GM23248 (cell line): ENCODE measurements around the gene ITGA11. TPM values are rescaled to one million over a fixed set of nuclear protein-coding genes. Genes with fewer than 3 reads are reported as not detected.

Experiments
- DNase-seq: peaks from one replicate; pipeline ENCODE4 v3.0.0-alpha.2; 2015
- H2AFZ ChIP-seq: fragments of 200-600 bp; sonication (generic); 2 replicates; pipeline ENCODE4 v1.6.1; 2016; ENCODE audit warnings: antibody characterized with exemption
- H3F3A ChIP-seq: fragments of 200-600 bp; sonication (generic); 2 replicates; pipeline ENCODE4 v1.6.1; 2016; ENCODE audit warnings: mild to moderate bottlenecking, antibody characterized with exemption, mixed run types; ENCODE audit not compliant: insufficient read depth
- H3K27ac ChIP-seq: fragments of 200-600 bp; sonication (generic); 2 replicates; pipeline ENCODE4 v1.5.1; 2016; ENCODE audit warnings: mild to moderate bottlenecking
- H3K27me3 ChIP-seq: fragments of 200-600 bp; sonication (generic); replicated peaks from 2 replicates; pipeline ENCODE4 v1.6.1; 2016; ENCODE audit warnings: mild to moderate bottlenecking; ENCODE audit not compliant: insufficient read depth
- H3K36me3 ChIP-seq: fragments of 200-600 bp; sonication (generic); 2 replicates; pipeline ENCODE4 v1.6.1; 2016; ENCODE audit warnings: low read depth, mild to moderate bottlenecking
- H3K4me1 ChIP-seq: fragments of 200-600 bp; sonication (generic); 2 replicates; pipeline ENCODE4 v1.6.1; 2016; ENCODE audit warnings: mild to moderate bottlenecking; ENCODE audit not compliant: insufficient read depth
- H3K4me2 ChIP-seq: fragments of 200-600 bp; sonication (generic); one replicate; pipeline ENCODE4 v1.6.1; 2016; ENCODE audit warnings: mild to moderate bottlenecking; ENCODE audit not compliant: unreplicated experiment
- H3K4me3 ChIP-seq: fragments of 200-600 bp; sonication (generic); 2 replicates; pipeline ENCODE4 v1.5.1; 2016; ENCODE audit warnings: mild to moderate bottlenecking
- H3K79me2 ChIP-seq: fragments of 200-600 bp; sonication (generic); 2 replicates; pipeline ENCODE4 v1.6.1; 2016; ENCODE audit warnings: mild to moderate bottlenecking; ENCODE audit not compliant: insufficient read depth
- H3K9ac ChIP-seq: fragments of 200-600 bp; sonication (generic); 2 replicates; pipeline ENCODE4 v1.6.1; 2016; ENCODE audit warnings: mild to moderate bottlenecking
- H3K9me2 ChIP-seq: fragments of 200-600 bp; sonication (generic); 2 replicates; pipeline ENCODE4 v1.6.1; 2016; ENCODE audit warnings: mixed run types, mild to moderate bottlenecking, moderate library complexity; ENCODE audit not compliant: insufficient read depth
- H3K9me3 ChIP-seq: fragments of 200-600 bp; sonication (generic); one replicate; pipeline ENCODE4 v1.6.1; 2017; ENCODE audit warnings: low read depth
- H4K20me1 ChIP-seq: fragments of 200-600 bp; sonication (generic); 2 replicates; pipeline ENCODE4 v1.6.0; 2016; ENCODE audit not compliant: insufficient read depth
- EZH2 ChIP-seq: fragments of 200-600 bp; sonication (generic); IDR thresholded peaks from 2 replicates; pipeline ENCODE4 v1.6.1; 2018; ENCODE audit warnings: antibody characterized with exemption, mild to moderate bottlenecking; ENCODE audit not compliant: insufficient read depth, poor library complexity, severe bottlenecking
- EZH2phosphoT487 ChIP-seq: fragments of 200-600 bp; sonication (generic); IDR thresholded peaks from 2 replicates; pipeline ENCODE4 v1.6.1; 2018; ENCODE audit warnings: antibody characterized with exemption, moderate library complexity, mild to moderate bottlenecking, low read depth; ENCODE audit not compliant: insufficient read depth
- WGBS, 2 experiments: methylation state at CpG; one replicate each; pipeline ENCODE4 v1.1.6; 2015 to 2017; ENCODE audit warnings: low lambda C conversion rate in 2 of 2, low coverage in 1 of 2; ENCODE audit errors: missing lambda C conversion rate in 2 of 2; 5-methylcytosine and 5-hydroxymethylcytosine counted together
- in situ Hi-C: fragments of 300-500 bp; cut with MboI; formaldehyde crosslinking; loops from 2 replicates; pipeline ENCODE4 v1.15.0; 2020
- polyA plus RNA-seq: library from polyadenylated mRNA; unstranded; fragments of >200 nt; fragmentation: Nextera tagmentation; extraction: Ambion mirVana; gene quantifications from 2 replicates; pipeline ENCODE4 v1.2.1, GENCODE V29; 2016
- total RNA-seq: library from RNA; depleted of rRNA; stranded (reverse); fragments of >200 nt; shearing (Covaris generic); gene quantifications from 2 replicates; pipeline ENCODE4 v1.2.3, GENCODE V29; 2014

The ITGA11 gene
- total and polyA plus RNA-seq, 2 experiments from 2014 or later, result 312 to 352 TPM

GRCh38 chr15:68284616-68285258 lies 147.2 kb downstream of the ITGA11 start:
- no peak overlapping the region for H3K4me3 ChIP-seq
- in situ Hi-C loops, result no loop called here
- H3K9me3 ChIP-seq, result no peaks in the 10 kb centered on the region
- no peak overlapping the region for H3K4me2 ChIP-seq
- TF ChIP-seq EZH2phosphoT487 (no peak), EZH2 (no peak)
- no peak overlapping the region for H3K27ac ChIP-seq
- H2AFZ ChIP-seq, result no peak overlapping the region
- peaks cover 72% of the 10 kb centered on the region for H3F3A ChIP-seq
- H3K9ac ChIP-seq, result no peak overlapping the region
- WGBS, 2 experiments, result 96 to 99% methylated on average over 7 of the region's 7 CpGs
- H4K20me1 ChIP-seq, result peaks cover 32% of the 10 kb centered on the region; the same call in 1 of the 2 replicates
- no peaks in the 10 kb centered on the region for H3K9me2 ChIP-seq
- H3K4me1 ChIP-seq, result peaks cover 36% of the 10 kb centered on the region
- peaks cover 100% of the 10 kb centered on the region for H3K79me2 ChIP-seq
- no peaks in the 10 kb centered on the region for H3K27me3 ChIP-seq
- H3K36me3 ChIP-seq, result peaks cover 12% of the 10 kb centered on the region; the same call in 1 of the 2 replicates
- no peak for DNase-seq

- H2AFZ ChIP-seq, result no peak overlapping the region
- H3K9me3 ChIP-seq, result no peaks in the 10 kb centered on the region
- peaks cover 72% of the 10 kb centered on the region for H3F3A ChIP-seq
- TF ChIP-seq EZH2phosphoT487, result no peak
- TF ChIP-seq EZH2, result no peak
- H3K36me3 ChIP-seq, result peaks cover 6% of the 10 kb centered on the region; the same call in 1 of the 2 replicates
- H3K27me3 ChIP-seq, result no peaks in the 10 kb centered on the region
- peaks cover 38% of the 10 kb centered on the region; the same call in 1 of the 2 replicates for H4K20me1 ChIP-seq
- peak overlapping the region; percentile 95 for H3K27ac ChIP-seq
- no peak for DNase-seq
- peak overlapping the region; percentile 100 for H3K4me2 ChIP-seq
- H3K79me2 ChIP-seq, result peaks cover 100% of the 10 kb centered on the region
- 33 to 41% methylated on average over 2 of the region's 2 CpGs for WGBS, 2 experiments
- peaks cover 39% of the 10 kb centered on the region for H3K4me1 ChIP-seq
- 0 out of 2 replicates have a peak overlapping the region, but pooled peaks have one; percentile 95 for H3K9ac ChIP-seq
- in situ Hi-C loops, result no loop called here
- no peaks in the 10 kb centered on the region for H3K9me2 ChIP-seq
- no peak overlapping the region for H3K4me3 ChIP-seq
Measured at GRCh38 chr15:68283401-68283800, 148.6 kb downstream of the ITGA11 start.

GRCh38 chr15:68281008-68281407 lies 151.0 kb downstream of the ITGA11 start:
- Histone ChIP-seq H2AFZ (no peak overlapping the region), H3K79me2 (peaks cover 89% of the 10 kb centered on the region), H3K9ac (peak overlapping the region; percentile 95), H3K4me2 (peak overlapping the region; percentile 100), H3K4me3 (peak overlapping the region; percentile 99), H3F3A (peaks cover 64% of the 10 kb centered on the region), H3K9me2 (no peaks in the 10 kb centered on the region), H3K27ac (peak overlapping the region; percentile 95), H3K36me3 (peaks cover 6% of the 10 kb centered on the region; the same call in 1 of the 2 replicates), H4K20me1 (peaks cover 38% of the 10 kb centered on the region; the same call in 1 of the 2 replicates), H3K4me1 (peaks cover 47% of the 10 kb centered on the region), H3K27me3 (no peaks in the 10 kb centered on the region), H3K9me3 (no peaks in the 10 kb centered on the region)
- in situ Hi-C loops, result no loop called here
- DNase-seq, result no peak
- no peak for TF ChIP-seq EZH2phosphoT487
- TF ChIP-seq EZH2, result no peak
- WGBS, 2 experiments, result 0% methylated on average over 1 of the region's 1 CpG

- Histone ChIP-seq H3K4me3 (peak overlapping the region; percentile 99), H3K27ac (peak overlapping the region; percentile 95), H3K4me2 (peak overlapping the region; percentile 100), H3K27me3 (no peaks in the 10 kb centered on the region), H3K79me2 (peaks cover 89% of the 10 kb centered on the region), H3K9me3 (no peaks in the 10 kb centered on the region), H3K4me1 (peaks cover 47% of the 10 kb centered on the region), H3K9ac (peak overlapping the region; percentile 95), H3F3A (peaks cover 54% of the 10 kb centered on the region), H2AFZ (no peak overlapping the region), H3K9me2 (no peaks in the 10 kb centered on the region), H4K20me1 (peaks cover 30% of the 10 kb centered on the region; the same call in 1 of the 2 replicates), H3K36me3 (peaks cover 1% of the 10 kb centered on the region; the same call in 1 of the 2 replicates)
- TF ChIP-seq EZH2 (no peak), EZH2phosphoT487 (no peak)
- WGBS, 2 experiments, result 26% methylated on average over 11 of the region's 11 CpGs
- DNase-seq, result peak; percentile 58
- in situ Hi-C loops, result no loop called here
Measured at GRCh38 chr15:68279779-68280753, 151.9 kb downstream of the ITGA11 start.
